Left kidney (tissue), 8 donors: ENCODE measurements around the gene GPSM3. TPM values are rescaled to one million over a fixed set of nuclear protein-coding genes. Genes with fewer than 3 reads are reported as not detected.
"Not testable (repeated sequence)": the region's sequence is repeated elsewhere in the genome, so short reads cannot be mapped to it uniquely, and the experiment has no call there.

ENCODE experiments used
- DNase-seq: peaks from one replicate; pipeline ENCODE4 v3.0.0-alpha.2; 2013
- long read RNA-seq, 8 donors: transcript quantifications; one replicate each; lab custom pipeline, GENCODE V29; 2026
- polyA plus RNA-seq: library from polyadenylated mRNA; unstranded; fragments of 120-200 nt; gene quantifications from one replicate; pipeline ENCODE4 v1.2.1, GENCODE V29; 2013; ENCODE audit not compliant: insufficient read length

The GPSM3 gene
- polyA plus RNA-seq: 10.2 TPM
- long read RNA-seq, donor 1, transcript GPSM3-206 (4 exons, 1,476 nt): major isoform, 5 of 5 reads
- long read RNA-seq, donor 1, partial matches to known transcripts: 0 of 5 reads
- long read RNA-seq, donor 1, other reads (novel, unspliced or antisense): 0 of 5 reads
- long read RNA-seq, donor 2, partial matches to known transcripts: 0 of 2 reads
- long read RNA-seq, donor 2, other reads (novel, unspliced or antisense): 0 of 2 reads
- long read RNA-seq, donor 3, partial matches to known transcripts: 0 of 2 reads
- long read RNA-seq, donor 3, other reads (novel, unspliced or antisense): 0 of 2 reads
- long read RNA-seq, donor 4: 0 reads
- long read RNA-seq, donor 5, transcript GPSM3-206 (4 exons, 1,476 nt): major isoform, 6 of 8 reads
- long read RNA-seq, donor 5, partial matches to known transcripts: 0 of 8 reads
- long read RNA-seq, donor 5, other reads (novel, unspliced or antisense): 0 of 8 reads
- long read RNA-seq, donor 6, partial matches to known transcripts: 0 of 2 reads
- long read RNA-seq, donor 6, other reads (novel, unspliced or antisense): 0 of 2 reads
- long read RNA-seq, donor 7, partial matches to known transcripts: 0 of 1 reads
- long read RNA-seq, donor 7, other reads (novel, unspliced or antisense): 0 of 1 reads
- long read RNA-seq, donor 8, partial matches to known transcripts: 0 of 1 reads
- long read RNA-seq, donor 8, other reads (novel, unspliced or antisense): 0 of 1 reads

- DNase-seq: no peak
Observed at GRCh38 chr6:32192608-32193039, at the start of gene GPSM3. TSS of gene GPSM3 (minus strand) at chr6:32192643. CDS start at chr6:32192513, 130 bp downstream.

- no peak for DNase-seq
Observed at GRCh38 chr6:32240686-32241085, 48.2 kb upstream of the GPSM3 start.

GRCh38 chr6:32239462-32239861, 47.0 kb upstream of the GPSM3 start:
- no peak for DNase-seq

- no peak for DNase-seq
Observed at GRCh38 chr6:32234934-32235333, 42.5 kb upstream of the GPSM3 start.

- DNase-seq: no peak
Observed at GRCh38 chr6:32226434-32226833, 34.0 kb upstream of the GPSM3 start.

GRCh38 chr6:32224696-32225095, 32.3 kb upstream of the GPSM3 start:
- DNase-seq: no peak

GRCh38 chr6:32223258-32224235, 31.1 kb upstream of the GPSM3 start, which contains the start of gene NOTCH4:
TSS of gene NOTCH4 (minus strand) at chr6:32224067. CDS start at chr6:32223928, 139 bp downstream.
- DNase-seq: no peak

GRCh38 chr6:32222333-32223230, 30.1 kb upstream of the GPSM3 start:
- DNase-seq: no peak

- no peak for DNase-seq
Observed at GRCh38 chr6:32220021-32220420, 27.6 kb upstream of the GPSM3 start.

- DNase-seq: no peak
Observed at GRCh38 chr6:32218167-32218566, 25.7 kb upstream of the GPSM3 start.

GRCh38 chr6:32216998-32217397, 24.6 kb upstream of the GPSM3 start:
- no peak for DNase-seq

- DNase-seq: no peak
Observed at GRCh38 chr6:32216285-32216684, 23.8 kb upstream of the GPSM3 start.

GRCh38 chr6:32215617-32216016, 23.2 kb upstream of the GPSM3 start:
- DNase-seq: no peak

- no peak for DNase-seq
Observed at GRCh38 chr6:32214126-32214525, 21.7 kb upstream of the GPSM3 start.

GRCh38 chr6:32213649-32214048, 21.2 kb upstream of the GPSM3 start:
- no peak for DNase-seq

GRCh38 chr6:32212076-32212760, 19.8 kb upstream of the GPSM3 start:
- DNase-seq: no peak

- DNase-seq: not testable (repeated sequence)
Observed at GRCh38 chr6:32211432-32211831, 19.0 kb upstream of the GPSM3 start.

- no peak for DNase-seq
Observed at GRCh38 chr6:32210191-32210601, 17.8 kb upstream of the GPSM3 start.

GRCh38 chr6:32208996-32209395, 16.6 kb upstream of the GPSM3 start:
- DNase-seq: no peak

GRCh38 chr6:32204268-32204715, 11.8 kb upstream of the GPSM3 start:
- no peak for DNase-seq
